Right lobe of liver (tissue), 4 donors: Measurements from ENCODE around the gene USH1G.

Experiments
- CTCF ChIP-seq, 4 donors: fragments of 200-600 bp in 3 of 4; fragments of 450-650 bp in 1 of 4; IDR thresholded peaks; one replicate each; pipeline versions ENCODE4 v1.5.1 to v1.8.0; 2016 to 2022; ENCODE audit warnings: antibody characterized with exemption in 4 of 4, mild to moderate bottlenecking in 2 of 4
- POLR2A ChIP-seq: fragments of 450-650 bp; IDR thresholded peaks from one replicate; pipeline ENCODE4 v1.6.1; 2017; ENCODE audit warnings: antibody characterized with exemption, mild to moderate bottlenecking
- donor health status: DM: no; HTN: no; CAD: no.
- donor health status: DM: no; HTN: no; CAD: no.
- donor health status: DM: no; HTN: yes; CAD: no.

- TF ChIP-seq CTCF (IDR thresholded peaks at IDR 0.05) (no peak), POLR2A (no peak)
These were observed 2.2 kb upstream of the USH1G start for GRCh38 chr17:74925242-74925641.
